ENCODE data around the gene RALGPS1.
"Not testable (repeated sequence)": the region's sequence is repeated elsewhere in the genome, so short reads cannot be mapped to it uniquely, and the experiment has no call there.

RALGPS1 gene

DNA sequence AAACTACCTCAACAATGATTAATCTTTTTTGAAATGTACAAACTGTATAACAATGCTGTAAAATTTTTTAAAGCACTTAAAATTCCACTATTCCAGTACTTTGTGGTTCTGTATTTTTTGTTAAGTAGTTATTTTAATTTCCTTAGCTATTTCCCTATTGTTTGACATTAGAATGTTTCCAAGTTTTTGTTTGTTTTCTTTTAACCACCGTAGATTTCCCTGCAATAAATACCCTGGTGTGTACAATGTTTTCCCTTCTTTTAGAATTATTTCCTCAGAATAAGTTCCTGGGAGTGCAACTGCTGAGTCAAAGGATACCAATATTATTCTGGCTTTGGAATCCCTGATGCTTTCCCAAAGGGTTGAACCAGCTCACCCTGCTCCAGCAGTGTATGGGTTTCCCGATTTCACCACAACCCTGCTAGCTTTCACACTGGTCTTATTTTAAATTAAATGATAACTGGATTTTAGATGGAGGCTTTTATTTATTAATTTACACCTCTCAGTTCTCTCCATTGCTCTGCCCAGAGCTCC is 228.4 kb downstream of the RALGPS1 start:
- no peak overlapping the region for H3K27ac ChIP-seq (ENCODE audit: low read length)
- no peaks in the 10 kb centered on the region for H3K9me3 ChIP-seq (ENCODE audit: control insufficient read depth, low read depth, low read length)

DNA sequence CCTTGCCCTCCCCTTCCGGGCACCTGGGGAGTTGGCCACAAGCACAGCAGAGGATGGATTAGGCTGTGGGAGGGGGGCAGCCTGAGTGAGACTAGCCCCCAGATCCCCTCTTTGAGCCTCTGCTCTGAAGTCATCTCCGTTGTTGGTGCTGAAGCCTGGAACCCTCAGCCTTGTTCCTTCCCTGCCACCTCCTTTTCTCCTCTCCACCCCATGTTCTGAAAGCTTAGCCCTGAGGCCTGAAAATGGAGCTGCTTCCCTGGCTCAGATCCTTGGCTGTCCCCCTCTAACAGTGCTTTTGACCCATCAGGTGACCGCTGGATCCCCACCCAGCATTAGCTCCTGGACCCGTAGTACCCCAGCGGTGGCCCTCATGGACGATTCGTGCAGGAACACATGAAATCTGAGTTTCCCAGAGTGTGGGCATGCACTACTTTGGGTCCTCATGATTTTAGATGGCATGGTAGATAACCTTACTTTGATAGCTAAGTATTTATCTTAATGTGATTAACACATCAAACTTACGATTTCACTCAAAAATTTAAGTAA is 229.4 kb downstream of the RALGPS1 start:
- Histone ChIP-seq H3K27me3 (ENCODE audit: control insufficient read depth, insufficient read depth, low read length) (no peaks in the 10 kb centered on the region), H3K36me3 (ENCODE audit: control insufficient read depth, low read depth, low read length) (no peaks in the 10 kb centered on the region), H3K9me3 (ENCODE audit: control insufficient read depth, low read depth, low read length) (no peaks in the 10 kb centered on the region), H3K4me1 (ENCODE audit: control insufficient read depth, low read depth, low read length) (peaks cover 17% of the 10 kb centered on the region), H3K9ac (ENCODE audit: low read length) (no peak overlapping the region), H3K27ac (ENCODE audit: low read length) (no peak overlapping the region), H3K4me3 (ENCODE audit: low read length) (no peak overlapping the region)

More for the DNA sequence above, 228.4 kb downstream of the RALGPS1 start:
- no peak overlapping the region for H3K4me3 ChIP-seq (ENCODE audit: low read length)
- no peak overlapping the region for H3K9ac ChIP-seq (ENCODE audit: low read length)
- H3K36me3 ChIP-seq (ENCODE audit: control insufficient read depth, low read depth, low read length) = no peaks in the 10 kb centered on the region
- no peaks in the 10 kb centered on the region for H3K27me3 ChIP-seq (ENCODE audit: control insufficient read depth, insufficient read depth, low read length)
- peaks cover 17% of the 10 kb centered on the region for H3K4me1 ChIP-seq (ENCODE audit: control insufficient read depth, low read depth, low read length)

DNA sequence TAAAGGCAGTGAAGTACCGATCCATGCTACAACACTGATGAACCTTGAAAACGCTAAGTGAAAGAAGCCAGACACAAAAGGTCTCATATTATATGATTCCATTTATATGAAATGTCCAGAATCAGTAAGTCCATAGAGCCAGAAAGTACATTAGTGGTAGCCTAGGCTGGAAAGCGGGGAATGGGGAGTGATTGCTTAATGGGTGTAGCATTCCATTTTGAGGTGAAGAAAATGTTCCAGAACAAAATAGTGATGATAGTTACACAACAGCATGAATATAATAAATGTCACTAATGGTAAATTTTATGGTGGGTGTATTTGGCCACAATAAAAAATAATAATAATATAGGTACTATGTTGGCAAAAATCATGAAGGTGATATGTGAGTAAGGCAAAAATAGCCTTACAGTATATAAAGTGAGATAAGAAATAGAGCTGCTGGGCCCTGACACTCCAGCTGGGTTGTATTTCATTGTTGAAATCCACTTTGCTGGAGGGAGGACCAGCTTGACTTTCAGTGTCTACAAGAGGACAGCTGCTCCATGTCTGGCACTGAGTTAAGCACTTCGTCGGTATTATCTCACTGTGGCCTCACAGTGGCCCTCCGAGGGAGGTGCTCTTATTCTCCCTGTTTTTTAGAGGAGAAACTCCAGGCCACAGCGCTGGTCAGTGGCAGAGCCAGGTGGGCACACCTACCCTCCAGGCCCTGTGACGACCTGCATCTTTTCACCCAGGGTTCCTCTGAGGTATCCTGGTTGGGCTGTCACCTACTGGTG is 230.3 kb downstream of the RALGPS1 start:
- Histone ChIP-seq H3K9me3 (ENCODE audit: control insufficient read depth, low read depth, low read length) (no peaks in the 10 kb centered on the region), H3K4me1 (ENCODE audit: control insufficient read depth, low read depth, low read length) (peaks cover 17% of the 10 kb centered on the region), H3K9ac (ENCODE audit: low read length) (no peak overlapping the region), H3K27me3 (ENCODE audit: control insufficient read depth, insufficient read depth, low read length) (no peaks in the 10 kb centered on the region), H3K27ac (ENCODE audit: low read length) (no peak overlapping the region), H3K36me3 (ENCODE audit: control insufficient read depth, low read depth, low read length) (no peaks in the 10 kb centered on the region), H3K4me3 (ENCODE audit: low read length) (no peak overlapping the region)

DNA sequence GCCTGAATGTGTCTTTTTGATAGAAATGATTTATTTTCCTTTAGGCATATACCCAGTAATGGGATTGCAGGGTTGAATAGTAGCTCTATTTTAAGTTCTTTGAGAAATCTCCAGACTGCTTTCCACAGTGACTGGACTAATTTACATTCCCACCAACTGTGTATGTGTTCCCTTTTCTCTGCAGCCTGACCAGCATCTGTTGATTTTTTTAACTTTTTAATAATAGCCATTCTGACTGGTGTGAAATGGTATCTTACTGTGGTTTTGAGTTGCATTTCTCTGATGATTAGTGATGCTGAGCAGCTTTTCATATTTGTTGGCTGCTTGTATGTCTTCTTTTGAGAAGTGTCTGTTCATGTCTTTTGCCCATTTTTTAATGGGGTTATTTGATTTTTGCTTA is 232.3 kb downstream of the RALGPS1 start:
- H3K27me3 ChIP-seq (ENCODE audit: control insufficient read depth, insufficient read depth, low read length); H3K4me3 ChIP-seq (ENCODE audit: low read length); H3K9ac ChIP-seq (ENCODE audit: low read length); H3K27ac ChIP-seq (ENCODE audit: low read length); H3K36me3 ChIP-seq (ENCODE audit: control insufficient read depth, low read depth, low read length); H3K9me3 ChIP-seq (ENCODE audit: control insufficient read depth, low read depth, low read length): not testable (repeated sequence)
- H3K4me1 ChIP-seq (ENCODE audit: control insufficient read depth, low read depth, low read length) = peaks cover 17% of the 10 kb centered on the region

DNA sequence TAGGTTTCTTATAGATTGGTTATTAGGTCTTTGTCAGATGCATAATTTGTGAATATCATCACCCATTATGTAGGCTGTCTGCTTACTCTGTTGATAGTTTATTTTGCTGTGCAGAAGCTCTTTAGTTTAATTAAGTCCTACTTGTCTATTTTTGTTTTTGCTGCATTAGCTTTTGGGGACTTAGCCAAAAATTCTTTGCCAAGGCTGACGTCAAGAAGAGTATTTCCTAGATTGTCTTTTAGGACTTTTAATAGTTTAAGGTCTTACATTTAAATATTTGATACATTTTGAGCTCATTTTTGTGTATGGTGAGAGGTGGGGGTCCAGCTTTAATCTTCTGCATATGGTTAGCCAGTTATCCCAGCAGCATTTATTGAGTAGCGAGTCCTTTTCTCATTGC is 232.7 kb downstream of the RALGPS1 start:
- Histone ChIP-seq H3K27me3 (ENCODE audit: control insufficient read depth, insufficient read depth, low read length) (no peaks in the 10 kb centered on the region), H3K4me3 (ENCODE audit: low read length) (no peak overlapping the region), H3K36me3 (ENCODE audit: control insufficient read depth, low read depth, low read length) (no peaks in the 10 kb centered on the region), H3K4me1 (ENCODE audit: control insufficient read depth, low read depth, low read length) (peaks cover 13% of the 10 kb centered on the region), H3K27ac (ENCODE audit: low read length) (no peak overlapping the region), H3K9ac (ENCODE audit: low read length) (no peak overlapping the region), H3K9me3 (ENCODE audit: control insufficient read depth, low read depth, low read length) (no peaks in the 10 kb centered on the region)

DNA sequence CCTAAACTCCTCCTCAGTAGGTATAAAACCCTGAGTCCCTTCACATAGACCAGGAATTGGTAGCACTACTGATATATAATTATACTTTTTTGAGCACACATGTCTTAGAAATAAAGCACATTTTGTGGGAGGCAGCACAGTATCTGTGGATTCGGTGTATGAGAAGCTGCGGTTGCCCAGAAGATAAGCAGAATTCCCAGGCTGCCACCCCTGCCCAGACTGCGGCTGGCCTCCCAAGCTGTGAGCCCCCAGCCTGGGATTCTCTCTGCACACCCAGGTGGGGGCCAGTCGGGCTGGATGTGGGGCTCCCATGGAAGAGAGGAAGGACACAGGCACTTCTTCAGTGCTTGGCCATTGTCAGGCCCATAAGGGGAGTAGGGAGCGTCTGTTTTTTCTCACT is 233.4 kb downstream of the RALGPS1 start:
- Histone ChIP-seq H3K27me3 (ENCODE audit: control insufficient read depth, insufficient read depth, low read length) (no peaks in the 10 kb centered on the region), H3K4me3 (ENCODE audit: low read length) (no peak overlapping the region), H3K4me1 (ENCODE audit: control insufficient read depth, low read depth, low read length) (peaks cover 6% of the 10 kb centered on the region), H3K9me3 (ENCODE audit: control insufficient read depth, low read depth, low read length) (no peaks in the 10 kb centered on the region), H3K27ac (ENCODE audit: low read length) (no peak overlapping the region), H3K36me3 (ENCODE audit: control insufficient read depth, low read depth, low read length) (no peaks in the 10 kb centered on the region), H3K9ac (ENCODE audit: low read length) (no peak overlapping the region)

DNA sequence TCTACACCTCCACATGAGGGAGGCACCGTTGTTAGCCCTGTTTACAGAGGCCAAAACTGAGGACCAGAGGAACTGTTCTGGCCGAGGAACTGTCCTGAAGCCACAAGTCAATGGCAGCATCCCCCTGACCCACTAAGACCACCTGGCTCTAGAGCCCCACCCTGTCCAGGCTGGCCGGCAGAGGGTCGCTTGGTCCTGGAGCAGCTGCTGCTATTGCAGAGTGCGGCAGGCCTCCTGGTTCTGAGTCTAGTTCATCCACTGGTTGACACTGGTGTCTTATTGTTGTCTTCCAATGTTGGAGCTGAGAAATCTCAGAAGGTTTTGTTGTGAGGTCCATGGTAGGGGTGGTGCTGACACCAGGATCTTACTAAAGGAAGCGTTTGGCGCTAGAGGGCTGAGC is 234.4 kb downstream of the RALGPS1 start:
- no peak overlapping the region for H3K27ac ChIP-seq (ENCODE audit: low read length)
- no peaks in the 10 kb centered on the region for H3K9me3 ChIP-seq (ENCODE audit: control insufficient read depth, low read depth, low read length)
- H3K27me3 ChIP-seq (ENCODE audit: control insufficient read depth, insufficient read depth, low read length) = no peaks in the 10 kb centered on the region
- no peak overlapping the region for H3K4me3 ChIP-seq (ENCODE audit: low read length)
- no peak overlapping the region for H3K9ac ChIP-seq (ENCODE audit: low read length)
- no peaks in the 10 kb centered on the region for H3K36me3 ChIP-seq (ENCODE audit: control insufficient read depth, low read depth, low read length)
- H3K4me1 ChIP-seq (ENCODE audit: control insufficient read depth, low read depth, low read length) = no peaks in the 10 kb centered on the region

DNA sequence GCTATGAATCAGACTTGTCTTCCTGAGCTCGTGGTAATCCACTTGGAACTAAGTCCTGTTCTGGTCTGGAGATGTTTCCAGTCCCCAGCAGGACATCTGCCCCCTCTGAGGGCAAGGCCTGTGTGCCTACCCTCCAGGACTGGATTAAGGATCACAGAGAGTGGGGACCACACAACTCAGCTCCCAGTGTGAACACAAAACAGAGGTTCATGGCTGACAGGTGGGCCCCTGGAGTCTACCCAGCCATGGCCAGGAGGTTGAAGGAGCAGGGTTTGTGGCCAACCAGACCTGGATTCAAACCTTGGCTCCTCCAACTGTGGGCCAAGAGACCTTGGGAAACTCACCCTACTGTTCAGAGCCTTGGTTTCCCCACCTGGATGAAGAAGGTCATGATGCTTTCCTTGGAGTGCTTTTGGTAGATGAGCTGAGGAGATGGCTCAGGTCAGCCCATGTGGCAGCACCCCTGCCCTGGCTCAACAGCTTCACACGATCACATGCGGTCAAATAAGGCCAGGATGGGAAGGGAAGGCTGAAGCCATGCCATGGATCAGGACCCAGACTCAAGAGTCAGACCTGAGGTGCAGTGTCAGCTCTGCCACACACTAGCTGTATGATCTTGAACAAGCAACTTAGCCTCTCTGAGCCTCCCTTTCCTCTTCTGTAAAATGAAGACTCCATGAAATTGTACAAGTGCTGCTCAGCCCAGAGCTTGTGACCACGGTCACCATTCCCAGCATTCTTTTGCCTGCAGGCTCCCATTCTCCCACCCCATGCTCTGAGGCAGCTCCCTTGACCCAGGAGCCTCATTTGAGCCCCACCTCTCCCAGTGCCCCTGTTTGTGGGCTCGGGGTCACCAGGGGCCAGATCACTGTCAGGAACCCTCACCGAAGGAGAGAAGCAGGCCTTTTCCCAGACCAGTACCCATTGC is 235.1 kb downstream of the RALGPS1 start:
- Histone ChIP-seq H3K36me3 (ENCODE audit: control insufficient read depth, low read depth, low read length) (no peaks in the 10 kb centered on the region), H3K27me3 (ENCODE audit: control insufficient read depth, insufficient read depth, low read length) (no peaks in the 10 kb centered on the region)

DNA sequence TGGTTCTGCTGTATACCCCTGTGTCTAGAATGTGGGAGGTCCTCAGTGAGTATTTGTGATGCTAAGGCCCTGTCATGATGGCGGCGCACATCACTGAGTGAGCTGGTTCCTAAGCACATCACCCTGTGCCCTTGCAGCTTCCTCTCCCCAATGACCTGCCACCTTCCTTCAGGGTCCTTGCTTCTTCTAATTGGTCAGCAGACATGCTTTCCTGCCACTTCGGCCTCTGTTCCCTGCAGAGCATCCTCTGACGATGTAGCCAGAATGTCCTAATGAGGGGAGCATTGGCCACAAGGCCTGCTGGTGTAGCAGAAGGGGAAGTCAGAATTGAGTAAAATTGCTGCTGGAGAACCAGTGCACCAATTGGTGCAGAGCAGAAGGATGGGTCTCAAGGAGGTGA is 238.9 kb downstream of the RALGPS1 start:
- Histone ChIP-seq H3K9ac (ENCODE audit: low read length) (no peak overlapping the region), H3K9me3 (ENCODE audit: control insufficient read depth, low read depth, low read length) (no peaks in the 10 kb centered on the region), H3K36me3 (ENCODE audit: control insufficient read depth, low read depth, low read length) (no peaks in the 10 kb centered on the region), H3K27me3 (ENCODE audit: control insufficient read depth, insufficient read depth, low read length) (no peaks in the 10 kb centered on the region), H3K27ac (ENCODE audit: low read length) (no peak overlapping the region), H3K4me1 (ENCODE audit: control insufficient read depth, low read depth, low read length) (no peaks in the 10 kb centered on the region), H3K4me3 (ENCODE audit: low read length) (no peak overlapping the region)

More for the DNA sequence above, 235.1 kb downstream of the RALGPS1 start:
- Histone ChIP-seq H3K4me1 (ENCODE audit: control insufficient read depth, low read depth, low read length) (no peaks in the 10 kb centered on the region), H3K4me3 (ENCODE audit: low read length) (no peak overlapping the region), H3K9me3 (ENCODE audit: control insufficient read depth, low read depth, low read length) (no peaks in the 10 kb centered on the region), H3K27ac (ENCODE audit: low read length) (no peak overlapping the region), H3K9ac (ENCODE audit: low read length) (no peak overlapping the region)

DNA sequence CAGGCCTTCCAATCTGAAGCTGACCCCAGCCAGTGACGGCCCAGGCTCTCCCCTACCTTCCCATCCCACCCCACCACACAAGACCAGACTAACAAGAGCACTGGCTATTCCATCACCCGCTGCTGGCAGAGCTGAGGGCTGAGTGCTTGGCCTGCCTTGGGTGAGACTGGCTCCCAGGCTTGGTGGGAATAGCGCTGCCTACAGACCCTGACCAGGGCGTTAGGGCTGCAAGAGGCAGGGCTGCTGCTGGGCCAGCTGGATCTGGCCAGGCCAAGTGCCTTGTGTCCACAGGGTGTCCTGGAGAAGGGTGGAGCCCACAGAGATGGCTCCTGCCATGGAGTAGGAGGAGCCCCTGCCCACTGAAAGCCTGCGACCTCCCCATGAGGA is 239.4 kb downstream of the RALGPS1 start:
- H3K27me3 ChIP-seq (ENCODE audit: control insufficient read depth, insufficient read depth, low read length) = no peaks in the 10 kb centered on the region
- no peaks in the 10 kb centered on the region for H3K36me3 ChIP-seq (ENCODE audit: control insufficient read depth, low read depth, low read length)
- no peak overlapping the region for H3K27ac ChIP-seq (ENCODE audit: low read length)
- H3K9me3 ChIP-seq (ENCODE audit: control insufficient read depth, low read depth, low read length) = no peaks in the 10 kb centered on the region
- H3K4me1 ChIP-seq (ENCODE audit: control insufficient read depth, low read depth, low read length) = peaks cover 2% of the 10 kb centered on the region
- no peak overlapping the region for H3K9ac ChIP-seq (ENCODE audit: low read length)
- H3K4me3 ChIP-seq (ENCODE audit: low read length) = no peak overlapping the region

DNA sequence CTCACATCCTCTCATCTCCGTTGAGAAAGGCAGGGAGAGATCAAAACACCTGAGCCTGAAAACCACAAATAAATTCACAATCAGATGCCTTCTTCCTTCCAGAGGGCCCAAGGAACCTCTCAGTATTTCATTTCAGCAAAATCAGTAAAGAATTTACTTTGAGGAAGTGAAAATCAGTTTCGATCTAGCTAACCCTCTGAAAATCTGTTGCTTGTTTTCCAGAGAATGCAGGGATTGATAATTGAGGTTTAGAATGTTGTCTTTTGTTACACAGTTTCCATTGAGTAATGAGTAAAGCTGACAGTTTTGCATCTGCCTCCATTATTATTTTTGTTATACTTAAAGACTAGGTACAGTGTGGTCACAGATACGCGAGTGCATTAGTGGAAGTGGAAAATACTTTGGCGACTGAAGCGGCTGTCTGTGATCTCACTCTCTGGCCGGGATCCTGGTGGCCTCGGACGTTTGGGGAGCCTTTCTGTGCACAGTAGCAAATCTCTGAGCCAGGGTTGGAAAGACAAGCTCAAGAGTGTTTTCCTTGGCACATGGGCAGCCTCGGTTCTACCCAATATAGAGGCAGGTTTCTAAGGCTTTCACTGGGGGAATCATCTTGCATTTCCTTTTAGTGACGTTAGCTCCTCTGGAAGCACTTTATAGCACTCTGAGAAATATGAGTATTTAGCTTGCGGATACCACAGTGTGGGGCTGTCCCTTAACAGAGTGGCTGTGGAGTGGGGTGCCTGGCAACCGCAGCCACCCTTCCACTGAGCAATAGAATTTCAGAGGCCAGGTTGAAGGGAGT is 240.0 kb downstream of the RALGPS1 start:
- no peaks in the 10 kb centered on the region for H3K27me3 ChIP-seq (ENCODE audit: control insufficient read depth, insufficient read depth, low read length)
- no peaks in the 10 kb centered on the region for H3K36me3 ChIP-seq (ENCODE audit: control insufficient read depth, low read depth, low read length)
- no peak overlapping the region for H3K9ac ChIP-seq (ENCODE audit: low read length)
- no peaks in the 10 kb centered on the region for H3K9me3 ChIP-seq (ENCODE audit: control insufficient read depth, low read depth, low read length)
- H3K4me1 ChIP-seq (ENCODE audit: control insufficient read depth, low read depth, low read length) = peaks cover 8% of the 10 kb centered on the region
- H3K27ac ChIP-seq (ENCODE audit: low read length) = no peak overlapping the region
- no peak overlapping the region for H3K4me3 ChIP-seq (ENCODE audit: low read length)

All from iPS-18a (cell line).